ENCODE results near the gene KY.

The KY gene

GRCh38 chr3:134625885-134626741, 24.7 kb downstream of the KY start:
- no peak for TF ChIP-seq CTCF (IDR thresholded peaks at IDR 0.05; ENCODE audit: insufficient read depth, low read length, poor library complexity, severe bottlenecking)

GRCh38 chr3:134625462-134625861, 25.4 kb downstream of the KY start:
- DNase-seq (ENCODE audit: extremely low read depth, insufficient read length): no peak
- TF ChIP-seq CTCF (IDR thresholded peaks at IDR 0.05; ENCODE audit: insufficient read depth, low read length, poor library complexity, severe bottlenecking): no peak
- no peaks in the 10 kb centered on the region; the same call in 1 of the 2 replicates for H3K27me3 ChIP-seq (replicated peaks; ENCODE audit: control insufficient read depth, insufficient read depth, low read length)
- no peak overlapping the region for H3K4me3 ChIP-seq (replicated peaks; ENCODE audit: low read depth, low read length)
- H3K36me3 ChIP-seq (ENCODE audit: control insufficient read depth, insufficient read depth, low read length): no peaks in the 10 kb centered on the region

More at GRCh38 chr3:134625885-134626741, 24.7 kb downstream of the KY start:
- no peak for DNase-seq (ENCODE audit: extremely low read depth, insufficient read length)
- Histone ChIP-seq H3K27me3 (replicated peaks; ENCODE audit: control insufficient read depth, insufficient read depth, low read length) (no peaks in the 10 kb centered on the region; the same call in 1 of the 2 replicates), H3K36me3 (ENCODE audit: control insufficient read depth, insufficient read depth, low read length) (no peaks in the 10 kb centered on the region), H3K4me3 (replicated peaks; ENCODE audit: low read depth, low read length) (no peak overlapping the region)

GRCh38 chr3:134624537-134625287, 26.1 kb downstream of the KY start:
- H3K27me3 ChIP-seq (replicated peaks; ENCODE audit: control insufficient read depth, insufficient read depth, low read length): no peaks in the 10 kb centered on the region; the same call in 1 of the 2 replicates
- no peak for DNase-seq (ENCODE audit: extremely low read depth, insufficient read length)
- no peak overlapping the region for H3K4me3 ChIP-seq (replicated peaks; ENCODE audit: low read depth, low read length)
- no peak for TF ChIP-seq CTCF (IDR thresholded peaks at IDR 0.05; ENCODE audit: insufficient read depth, low read length, poor library complexity, severe bottlenecking)
- H3K36me3 ChIP-seq (ENCODE audit: control insufficient read depth, insufficient read depth, low read length): no peaks in the 10 kb centered on the region

- H3K27me3 ChIP-seq (replicated peaks; ENCODE audit: control insufficient read depth, insufficient read depth, low read length): no peaks in the 10 kb centered on the region; the same call in none of the 2 replicates
- no peak for DNase-seq (ENCODE audit: extremely low read depth, insufficient read length)
- TF ChIP-seq CTCF (IDR thresholded peaks at IDR 0.05; ENCODE audit: insufficient read depth, low read length, poor library complexity, severe bottlenecking): no peak
- no peak overlapping the region for H3K4me3 ChIP-seq (replicated peaks; ENCODE audit: low read depth, low read length)
- H3K36me3 ChIP-seq (ENCODE audit: control insufficient read depth, insufficient read depth, low read length): no peaks in the 10 kb centered on the region
Measured at GRCh38 chr3:134623615-134624245, 27.1 kb downstream of the KY start.

- no peak overlapping the region for H3K4me3 ChIP-seq (replicated peaks; ENCODE audit: low read depth, low read length)
- no peaks in the 10 kb centered on the region; the same call in none of the 2 replicates for H3K27me3 ChIP-seq (replicated peaks; ENCODE audit: control insufficient read depth, insufficient read depth, low read length)
- no peak for TF ChIP-seq CTCF (IDR thresholded peaks at IDR 0.05; ENCODE audit: insufficient read depth, low read length, poor library complexity, severe bottlenecking)
- DNase-seq (ENCODE audit: extremely low read depth, insufficient read length): no peak
- no peaks in the 10 kb centered on the region for H3K36me3 ChIP-seq (ENCODE audit: control insufficient read depth, insufficient read depth, low read length)
Measured at GRCh38 chr3:134622806-134623365, 27.9 kb downstream of the KY start.
